IMR-90 (cell line): Measurements from ENCODE around the gene PUDP. TPM values are rescaled to one million over a fixed set of nuclear protein-coding genes. Genes with fewer than 3 reads are reported as not detected.

Source experiments
- ATAC-seq: fragments of 200-7000 bp; cut with Tn5 transposase; 2 replicates; pipeline ENCODE4 v1.9.1; 2020; ENCODE audit warnings: low read depth, mild to moderate bottlenecking, moderate library complexity
- BruUV-seq: library from RNA; stranded (reverse); fragments of 400-500 nt; replicated peaks from 2 replicates; lab custom pipeline; 2021; lab: Mats Ljungman, UMichigan
- CTCF ChIA-PET: fragments of 300-600 bp; formaldehyde crosslinking; extraction: SDS; loops from one replicate; lab custom pipeline; 2021; ENCODE audit warnings: antibody characterized with exemption; lab: Yijun Ruan, JAX
- POLR2A ChIA-PET: fragments of 300-600 bp; sonication (Branson Sonifier 250); formaldehyde crosslinking; loops from one replicate; lab custom pipeline; 2022; ENCODE audit warnings: antibody characterized with exemption; ENCODE audit not compliant: unreplicated experiment; lab: Charles Lee
- DNase-seq: peaks from one replicate; pipeline ENCODE4 v3.0.0; 2013
- H2AFZ ChIP-seq: replicated peaks from 2 replicates; pipeline ENCODE3; 2013; ENCODE audit warnings: low read length, mild to moderate bottlenecking; ENCODE audit not compliant: poor library complexity
- H2AK5ac ChIP-seq: 2 replicates; pipeline ENCODE4 v1.6.1; 2013; ENCODE audit warnings: low read depth, low read length, inconsistent platforms
- H2AK9ac ChIP-seq: replicated peaks from 2 replicates; pipeline ENCODE3; 2013; ENCODE audit warnings: mild to moderate bottlenecking, low read depth, low read length, moderate library complexity; ENCODE audit not compliant: poor library complexity
- H2BK120ac ChIP-seq: 2 replicates; pipeline ENCODE4 v1.6.1; 2013; ENCODE audit warnings: low read depth, low read length, inconsistent platforms
- H2BK15ac ChIP-seq: 3 replicates; pipeline ENCODE4 v1.6.1; 2013; ENCODE audit warnings: low read depth, low read length, inconsistent platforms
- H2BK20ac ChIP-seq: 2 replicates; pipeline ENCODE4 v1.6.1; 2013; ENCODE audit warnings: low read depth, mild to moderate bottlenecking, inconsistent platforms, low read length, moderate library complexity
- H2BK5ac ChIP-seq: 2 replicates; pipeline ENCODE4 v1.6.1; 2013; ENCODE audit warnings: mild to moderate bottlenecking, low read depth, low read length, inconsistent platforms; ENCODE audit not compliant: poor library complexity, severe bottlenecking
- H3K14ac ChIP-seq: replicated peaks from 2 replicates; pipeline ENCODE4 v1.6.1; 2013; ENCODE audit warnings: low read depth, low read length, inconsistent platforms
- H3K18ac ChIP-seq: 2 replicates; pipeline ENCODE4 v1.6.1; 2013; ENCODE audit warnings: low read depth, low read length, control low read depth
- H3K23ac ChIP-seq: 2 replicates; pipeline ENCODE4 v1.6.1; 2013; ENCODE audit warnings: low read depth, low read length, inconsistent platforms
- H3K27ac ChIP-seq: 2 replicates; pipeline ENCODE4 v1.5.1; 2013; ENCODE audit warnings: mild to moderate bottlenecking, control low read depth, low read length; ENCODE audit not compliant: insufficient read depth
- H3K27me3 ChIP-seq: 2 replicates; pipeline ENCODE4 v1.6.1; 2013; ENCODE audit warnings: low read length; ENCODE audit not compliant: control insufficient read depth, insufficient read depth
- H3K36me3 ChIP-seq: 2 replicates; pipeline ENCODE4 v1.6.1; 2013; ENCODE audit warnings: low read length, mixed read lengths; ENCODE audit not compliant: control insufficient read depth, insufficient read depth
- H3K4ac ChIP-seq: 2 replicates; pipeline ENCODE4 v1.6.1; 2013; ENCODE audit warnings: low read depth, low read length, inconsistent platforms
- H3K4me1 ChIP-seq: 2 replicates; pipeline ENCODE4 v1.6.1; 2013; ENCODE audit warnings: low read length, mixed read lengths; ENCODE audit not compliant: control insufficient read depth, insufficient read depth
- H3K4me2 ChIP-seq: 2 replicates; pipeline ENCODE4 v1.6.1; 2013; ENCODE audit warnings: low read depth, mild to moderate bottlenecking, control low read depth, low read length, moderate library complexity
- H3K4me3 ChIP-seq: 2 replicates; pipeline ENCODE4 v1.5.1; 2013; ENCODE audit warnings: low read depth, mild to moderate bottlenecking, control low read depth, low read length, moderate library complexity; ENCODE audit not compliant: insufficient read depth
- H3K56ac ChIP-seq: 2 replicates; pipeline ENCODE4 v1.6.1; 2013; ENCODE audit warnings: low read length, inconsistent platforms; ENCODE audit not compliant: insufficient read depth; ENCODE audit errors: extremely low read depth
- H3K79me1 ChIP-seq, 2 experiments: 2 replicates each; pipeline ENCODE4 v1.6.1; 2013; ENCODE audit warnings: low read length in 2 of 2, inconsistent platforms in 1 of 2, low read depth in 1 of 2
- H3K9ac ChIP-seq: 2 replicates; pipeline ENCODE4 v1.6.1; 2013; ENCODE audit warnings: low read depth, low read length, control low read depth
- H3K9me1 ChIP-seq: 2 replicates; pipeline ENCODE4 v1.6.1; 2013; ENCODE audit warnings: low read length, inconsistent platforms; ENCODE audit not compliant: insufficient read depth
- H3K9me3 ChIP-seq: 2 replicates; pipeline ENCODE4 v1.6.1; 2013; ENCODE audit warnings: low read length; ENCODE audit not compliant: control insufficient read depth, insufficient read depth
- H4K20me1 ChIP-seq: 2 replicates; pipeline ENCODE4 v1.6.1; 2013; ENCODE audit warnings: low read length, inconsistent platforms; ENCODE audit not compliant: insufficient read depth
- H4K5ac ChIP-seq: 2 replicates; pipeline ENCODE4 v1.6.1; 2013; ENCODE audit warnings: mild to moderate bottlenecking, low read depth, low read length, control low read depth
- H4K8ac ChIP-seq, 2 experiments: 2 replicates each; pipeline ENCODE4 v1.6.1; 2013; ENCODE audit warnings: low read depth in 2 of 2, low read length in 2 of 2, control low read depth in 1 of 2, inconsistent platforms in 1 of 2
- H4K91ac ChIP-seq: 2 replicates; pipeline ENCODE4 v1.6.1; 2013; ENCODE audit warnings: low read depth, low read length, inconsistent platforms; ENCODE audit not compliant: insufficient read depth
- BHLHE40 ChIP-seq: fragments of 150-350 bp; IDR thresholded peaks from 2 replicates; pipeline ENCODE4 v1.6.1; 2016; ENCODE audit warnings: mild to moderate bottlenecking, low read depth, low read length
- CHD1 ChIP-seq: IDR thresholded peaks from 2 replicates; pipeline ENCODE4 v1.6.1; 2012; ENCODE audit warnings: low read depth, low read length, improper control_type of control experiment
- CTCF ChIP-seq: conservative IDR thresholded peaks from 2 replicates; pipeline ENCODE4 v1.5.1; 2012; ENCODE audit warnings: mild to moderate bottlenecking, low read depth, low read length, improper control_type of control experiment
- ELK1 ChIP-seq: fragments of 150-350 bp; IDR thresholded peaks from 2 replicates; pipeline ENCODE4 v1.6.1; 2016; ENCODE audit warnings: low read depth, mild to moderate bottlenecking, low read length, moderate library complexity, borderline replicate concordance
- FOS ChIP-seq: fragments of 150-350 bp; IDR thresholded peaks from 2 replicates; pipeline ENCODE4 v1.6.1; 2016; ENCODE audit warnings: low read depth, low read length
- MAZ ChIP-seq: IDR thresholded peaks from 2 replicates; pipeline ENCODE4 v1.6.1; 2012; ENCODE audit warnings: low read depth, mild to moderate bottlenecking, low read length, improper control_type of control experiment, moderate library complexity, borderline replicate concordance
- MXI1 ChIP-seq: IDR thresholded peaks from 2 replicates; pipeline ENCODE4 v1.6.1; 2012; ENCODE audit warnings: low read depth, mild to moderate bottlenecking, low read length, moderate library complexity, borderline replicate concordance
- RAD21 ChIP-seq: IDR thresholded peaks from 2 replicates; pipeline ENCODE4 v1.6.1; 2012; ENCODE audit warnings: low read length, improper control_type of control experiment
- RCOR1 ChIP-seq: IDR thresholded peaks from 2 replicates; pipeline ENCODE4 v1.6.1; 2012; ENCODE audit warnings: mild to moderate bottlenecking, low read length, improper control_type of control experiment; ENCODE audit not compliant: insufficient replicate concordance
- RFX5 ChIP-seq: IDR thresholded peaks from 2 replicates; pipeline ENCODE4 v1.8.0; 2012; ENCODE audit warnings: low read depth, mild to moderate bottlenecking, low read length, moderate library complexity
- SMC3 ChIP-seq: fragments of 150-350 bp; IDR thresholded peaks from 2 replicates; pipeline ENCODE4 v1.6.1; 2016; ENCODE audit warnings: low read depth, mild to moderate bottlenecking, antibody characterized with exemption, low read length, moderate library complexity
- USF2 ChIP-seq: fragments of 150-350 bp; IDR thresholded peaks from 2 replicates; pipeline ENCODE4 v1.6.1; 2017; ENCODE audit warnings: mild to moderate bottlenecking, antibody characterized with exemption, low read length, low read depth
- whole genome bisulfite sequencing, 2 experiments: methylation state at CpG; one replicate each; pipeline versions ENCODE4 v1.1.5 to v1.1.7; 2013; ENCODE audit warnings: missing lambda C conversion rate in 2 of 2; ENCODE audit not compliant: insufficient read length in 1 of 2; ENCODE audit errors: extremely low coverage in 2 of 2; 5-methylcytosine and 5-hydroxymethylcytosine counted together
- dilution Hi-C: fragments of 300-500 bp; cut with HindIII; formaldehyde crosslinking; loops from one replicate; pipeline ENCODE4 v1.14.3; 2018; ENCODE audit warnings: low sequenced_read_pairs; ENCODE audit not compliant: unreplicated experiment
- in situ Hi-C: fragments of 300-500 bp; cut with MboI; formaldehyde crosslinking; loops from 3 replicates; pipeline ENCODE4 v1.14.3; 2019; ENCODE audit warnings: low sequenced_read_pairs, inconsistent platforms, mixed read lengths
- intact Hi-C: fragments of 100-400 bp; cut with micrococcal nuclease; formaldehyde crosslinking; loops from 2 replicates; pipeline ENCODE4 v1.10.0; 2022
- polyA plus RNA-seq, 3 experiments: library from polyadenylated mRNA; depleted of rRNA; stranded (reverse); fragments of >200 nt; gene quantifications; 2 replicates each; pipeline ENCODE4 v1.2.3, GENCODE V29; 2012; ENCODE audit warnings: low replicate concordance in 1 of 3
- total RNA-seq: library from RNA; depleted of rRNA; stranded (reverse); fragments of >200 nt; gene quantifications from 2 replicates; pipeline ENCODE4 v1.2.3, GENCODE V29; 2012

PUDP gene
- total and polyA plus RNA-seq, 2 of the 4 experiments (the other 2 are of a cell fraction): 22.2 to 28.6 TPM

- Histone ChIP-seq H2AFZ (no peak overlapping the region), H3K14ac (no peak overlapping the region), H3K4me3 (no peak overlapping the region), H3K4me2 (no peak overlapping the region), H3K27ac (no peak overlapping the region), H4K5ac (no peak overlapping the region), H3K9me1 (no peaks in the 10 kb centered on the region), H3K18ac (no peak overlapping the region), H2BK15ac (no peak overlapping the region), H3K4me1 (no peaks in the 10 kb centered on the region), H4K8ac (no peak overlapping the region), H3K9me3 (no peaks in the 10 kb centered on the region), H4K20me1 (no peaks in the 10 kb centered on the region), H2BK5ac (no peak overlapping the region), H3K56ac (no peak overlapping the region), H3K36me3 (no peaks in the 10 kb centered on the region), H2BK20ac (no peak overlapping the region), H3K9ac (no peak overlapping the region), H3K27me3 (no peaks in the 10 kb centered on the region), H3K4ac (no peak overlapping the region), H3K23ac (no peak overlapping the region), H2AK5ac (no peak overlapping the region), H4K91ac (no peak overlapping the region), H2BK120ac (no peak overlapping the region), H2AK9ac (no peak overlapping the region), H3K79me1 (no peaks in the 10 kb centered on the region)
- in situ Hi-C loops: no loop called here
- ATAC-seq: no peak
- no peak for DNase-seq
- dilution Hi-C loops: no loop called here
- intact Hi-C loops: no loop called here
- no CpG with 5 or more reads among the region's 2 CpGs for WGBS, 2 experiments
- no peak for TF ChIP-seq BHLHE40
- no peak for TF ChIP-seq USF2
- TF ChIP-seq RAD21: no peak
- no peak for TF ChIP-seq FOS
- TF ChIP-seq RFX5: no peak
- TF ChIP-seq MAZ: no peak
- TF ChIP-seq CHD1: no peak
- no peak for TF ChIP-seq MXI1
- no peak for TF ChIP-seq CTCF
- no peak for TF ChIP-seq RCOR1
- no peak for TF ChIP-seq SMC3
- TF ChIP-seq ELK1: no peak
- ChIA-PET CTCF (no interaction called here), POLR2A (no interaction called here)
- BruUV-seq: no TSS peak
These were observed 122.5 kb downstream of the PUDP start for GRCh38 chrX:7025471-7025870.
